Inferior parietal cortex (tissue), 1 donor: ENCODE measurements around the gene ARPC1A.
A peak's percentile ranks its signal among the peaks of the same experiment; 100 is the strongest.
"Not testable (repeated sequence)": the region's sequence is repeated elsewhere in the genome, so short reads cannot be mapped to it uniquely, and the experiment has no call there.

Experiments
- DNase-seq: peaks from one replicate; pipeline ENCODE4 v3.0.0-alpha.2; 2016; ENCODE audit errors: extremely low spot score

The ARPC1A gene

GRCh38 chr7:99369767-99370391, 44.2 kb downstream of the ARPC1A start:
- DNase-seq = no peak

- no peak for DNase-seq
Observed at GRCh38 chr7:99371376-99371920, 45.8 kb downstream of the ARPC1A start.

GRCh38 chr7:99372275-99373090, 46.8 kb downstream of the ARPC1A start:
- no peak for DNase-seq

- DNase-seq = no peak
Observed at GRCh38 chr7:99373091-99374066, 47.7 kb downstream of the ARPC1A start.

GRCh38 chr7:99374111-99375064, 48.7 kb downstream of the ARPC1A start, which contains the start of gene ARPC1B:
Gene ARPC1B, plus strand, starts transcription at chr7:99374730. Its CDS starts 10,985 bp downstream, at chr7:99385715.
- no peak for DNase-seq

- DNase-seq = peak; percentile 38
Observed at GRCh38 chr7:99375070-99375807, 49.5 kb downstream of the ARPC1A start.

- DNase-seq = no peak
Observed at GRCh38 chr7:99379043-99379577, 53.4 kb downstream of the ARPC1A start.

GRCh38 chr7:99379693-99380031, 54.0 kb downstream of the ARPC1A start:
- DNase-seq = not testable (repeated sequence)

GRCh38 chr7:99380032-99380822, 54.5 kb downstream of the ARPC1A start:
- peak; percentile 55 for DNase-seq

GRCh38 chr7:99380823-99381663, 55.3 kb downstream of the ARPC1A start:
- DNase-seq = no peak

- no peak for DNase-seq
Observed at GRCh38 chr7:99381664-99382075, 56.0 kb downstream of the ARPC1A start.

GRCh38 chr7:99383203-99383602, 57.5 kb downstream of the ARPC1A start:
- DNase-seq = no peak

GRCh38 chr7:99383791-99384370, 58.2 kb downstream of the ARPC1A start:
- no peak for DNase-seq

- DNase-seq = no peak
Observed at GRCh38 chr7:99384523-99384922, 58.8 kb downstream of the ARPC1A start.

GRCh38 chr7:99385564-99385963, 59.9 kb downstream of the ARPC1A start:
- DNase-seq = no peak

- DNase-seq = no peak
Observed at GRCh38 chr7:99386584-99387238, 61.0 kb downstream of the ARPC1A start.

GRCh38 chr7:99387239-99387635, 61.5 kb downstream of the ARPC1A start:
- not testable (repeated sequence) for DNase-seq
